ENCODE measurements around the gene MEOX2. TPM values are rescaled to one million over a fixed set of nuclear protein-coding genes. Genes with fewer than 3 reads are reported as not detected.

Gene MEOX2
- total RNA-seq, 6 experiments from 2014 or later = not detected

- Mint-ChIP-seq H3K4me3 (no peak overlapping the region), H3K4me1 (ENCODE audit: low read depth) (no peaks in the 10 kb centered on the region), H3K9me3 (0 out of 2 replicates have a peak, but pooled peaks cover 2% of the 10 kb centered on the region), H3K36me3 (ENCODE audit: low read depth) (no peaks in the 10 kb centered on the region), H3K27me3 (ENCODE audit: insufficient read depth) (no peaks in the 10 kb centered on the region), H3K27ac (no peak overlapping the region)
- no peak for TF ChIP-seq CTCF (IDR thresholded peaks at IDR 0.05)
- no peak for DNase-seq
Observed at GRCh38 chr7:15594461-15594860, 92.0 kb downstream of the MEOX2 start.

- Mint-ChIP-seq H3K36me3 (ENCODE audit: low read depth) (no peaks in the 10 kb centered on the region), H3K9me3 (no peaks in the 10 kb centered on the region), H3K4me1 (ENCODE audit: low read depth) (no peaks in the 10 kb centered on the region), H3K4me3 (no peak overlapping the region), H3K27ac (no peak overlapping the region), H3K27me3 (ENCODE audit: insufficient read depth) (no peaks in the 10 kb centered on the region)
- no peak for TF ChIP-seq CTCF (IDR thresholded peaks at IDR 0.05)
- DNase-seq = no peak
Observed at GRCh38 chr7:15593382-15593781, 93.1 kb downstream of the MEOX2 start.

- Mint-ChIP-seq H3K27ac (no peak overlapping the region), H3K36me3 (ENCODE audit: low read depth) (peaks cover 5% of the 10 kb centered on the region; the same call in 1 of the 2 replicates), H3K9me3 (no peaks in the 10 kb centered on the region; the same call in none of the 2 replicates), H3K4me3 (no peak overlapping the region), H3K27me3 (ENCODE audit: insufficient read depth) (no peaks in the 10 kb centered on the region), H3K4me1 (ENCODE audit: low read depth) (no peaks in the 10 kb centered on the region)
- TF ChIP-seq CTCF (IDR thresholded peaks at IDR 0.05) = no peak
- no peak for DNase-seq
Observed at GRCh38 chr7:15586266-15586665, 100.2 kb downstream of the MEOX2 start.

GRCh38 chr7:15584575-15584974 is 101.9 kb downstream of the MEOX2 start:
- Mint-ChIP-seq H3K27ac (no peak overlapping the region), H3K9me3 (no peaks in the 10 kb centered on the region; the same call in none of the 2 replicates), H3K4me3 (no peak overlapping the region), H3K36me3 (ENCODE audit: low read depth) (peaks cover 5% of the 10 kb centered on the region; the same call in 1 of the 2 replicates), H3K27me3 (ENCODE audit: insufficient read depth) (no peaks in the 10 kb centered on the region), H3K4me1 (ENCODE audit: low read depth) (no peaks in the 10 kb centered on the region)
- TF ChIP-seq CTCF (IDR thresholded peaks at IDR 0.05) = no peak
- DNase-seq = no peak

- Mint-ChIP-seq H3K36me3 (ENCODE audit: low read depth) (peaks cover 5% of the 10 kb centered on the region; the same call in 1 of the 2 replicates), H3K27ac (no peak overlapping the region), H3K27me3 (ENCODE audit: insufficient read depth) (no peaks in the 10 kb centered on the region), H3K4me3 (no peak overlapping the region), H3K4me1 (ENCODE audit: low read depth) (no peaks in the 10 kb centered on the region), H3K9me3 (no peaks in the 10 kb centered on the region; the same call in none of the 2 replicates)
- DNase-seq = no peak
- no peak for TF ChIP-seq CTCF (IDR thresholded peaks at IDR 0.05)
Observed at GRCh38 chr7:15582773-15583172, 103.7 kb downstream of the MEOX2 start.

All from HFFc6 (cell line).